Keratinocyte (primary cell): ENCODE data around the gene INTS6L. TPM values are rescaled to one million over a fixed set of nuclear protein-coding genes. Genes with fewer than 3 reads are reported as not detected.
"Not testable (repeated sequence)": the region's sequence is repeated elsewhere in the genome, so short reads cannot be mapped to it uniquely, and the experiment has no call there.

Source experiments
- DNase-seq: peaks from one replicate; pipeline ENCODE4 v3.0.0-alpha.2; 2011; ENCODE audit warnings: low read depth, missing footprints, low spot score
- FAIRE-seq: peaks from 2 replicates; lab custom pipeline; 2011; peaks lifted over from hg19 to GRCh38; lab: Jason Lieb, UNC
- H2AFZ ChIP-seq: 2 replicates; pipeline ENCODE4 v1.6.0; 2012; ENCODE audit warnings: low read length, control low read depth, inconsistent platforms; ENCODE audit not compliant: control insufficient read depth
- H3K27ac ChIP-seq: 2 replicates; pipeline ENCODE4 v1.5.1; 2011; ENCODE audit warnings: low read length; ENCODE audit not compliant: control insufficient read depth, insufficient read depth
- H3K27me3 ChIP-seq: 3 replicates; pipeline ENCODE4 v1.6.0; 2011; ENCODE audit warnings: low read length; ENCODE audit not compliant: control insufficient read depth, insufficient read depth; ENCODE audit errors: extremely low read depth
- H3K36me3 ChIP-seq, 2 experiments: 2 replicates in 1 of 2; 3 replicates in 1 of 2; pipeline ENCODE4 v1.5.1; 2011; ENCODE audit warnings: low read length in 2 of 2, mild to moderate bottlenecking in 1 of 2; ENCODE audit not compliant: control insufficient read depth in 2 of 2, insufficient read depth in 2 of 2; ENCODE audit errors: extremely low read depth in 1 of 2
- H3K4me1 ChIP-seq: 3 replicates; pipeline ENCODE4 v1.5.1; 2011; ENCODE audit warnings: low read length; ENCODE audit not compliant: control insufficient read depth, insufficient read depth; ENCODE audit errors: extremely low read depth
- H3K4me2 ChIP-seq: 3 replicates; pipeline ENCODE4 v1.6.0; 2011; ENCODE audit warnings: low read depth, low read length; ENCODE audit not compliant: control insufficient read depth, insufficient read depth; ENCODE audit errors: extremely low read depth
- H3K4me3 ChIP-seq, 3 experiments: fragments of 200-600 bp in 1 of 3; sonication (generic) in 1 of 3; 2 replicates in 2 of 3; 3 replicates in 1 of 3; pipeline ENCODE4 v1.5.1; 2011 to 2016; ENCODE audit warnings: low read length in 3 of 3, mild to moderate bottlenecking in 3 of 3, control low read depth in 2 of 3, inconsistent platforms in 1 of 3, low read depth in 1 of 3, mixed read lengths in 1 of 3, mixed run types in 1 of 3, moderate library complexity in 1 of 3; ENCODE audit not compliant: control insufficient read depth in 2 of 3, insufficient read depth in 2 of 3; ENCODE audit errors: extremely low read depth in 1 of 3
- H3K79me2 ChIP-seq: 2 replicates; pipeline ENCODE4 v1.6.0; 2012; ENCODE audit warnings: low read length; ENCODE audit not compliant: control insufficient read depth, insufficient read depth
- H3K9ac ChIP-seq: 3 replicates; pipeline ENCODE4 v1.6.0; 2011; ENCODE audit warnings: low read length; ENCODE audit not compliant: control insufficient read depth, insufficient read depth; ENCODE audit errors: extremely low read depth
- H3K9me1 ChIP-seq: 3 replicates; pipeline ENCODE4 v1.6.0; 2011; ENCODE audit warnings: low read length; ENCODE audit not compliant: control insufficient read depth, insufficient read depth; ENCODE audit errors: extremely low read depth
- H3K9me3 ChIP-seq: 2 replicates; pipeline ENCODE4 v1.5.1; 2012; ENCODE audit warnings: low read depth, low read length; ENCODE audit not compliant: control insufficient read depth
- H4K20me1 ChIP-seq: 3 replicates; pipeline ENCODE4 v1.6.0; 2011; ENCODE audit warnings: low read length; ENCODE audit not compliant: control insufficient read depth, insufficient read depth; ENCODE audit errors: extremely low read depth
- EZH2 ChIP-seq: IDR thresholded peaks from one replicate; pipeline ENCODE4 v1.6.1; 2012; ENCODE audit warnings: inconsistent platforms, mild to moderate bottlenecking, low read length, moderate library complexity
- dilution Hi-C: fragments of 300-500 bp; cut with MboI; formaldehyde crosslinking; loops from one replicate; pipeline ENCODE4 v1.7.0; 2020; ENCODE audit warnings: low sequenced_read_pairs; ENCODE audit not compliant: extremely low pct_ligation_motif_present
- polyA plus RNA-seq, 5 experiments: library from polyadenylated mRNA; depleted of rRNA in 3 of 5; stranded (reverse) in 3 of 5; stranded (forward) in 1 of 5; unstranded in 1 of 5; fragments of >200 nt; gene quantifications; 1 replicate in 1 of 5; 2 replicates in 3 of 5; 3 replicates in 1 of 5; pipeline versions ENCODE4 v1.2.1 to v1.2.3, GENCODE V29; 2011 to 2012; ENCODE audit warnings: missing spikeins in 2 of 5, low read depth in 1 of 5, low replicate concordance in 1 of 5
- TF ChIP-seq, protein P1 (sequence below), 3 experiments: IDR thresholded peaks in 1 of 3; conservative IDR thresholded peaks in 1 of 3; optimal IDR thresholded peaks in 1 of 3; 2 replicates in 2 of 3; 3 replicates in 1 of 3; pipeline versions ENCODE3 to v1.5.1; 2011; ENCODE audit warnings: low read length in 3 of 3, mild to moderate bottlenecking in 3 of 3, moderate library complexity in 2 of 3, control low read depth in 1 of 3, inconsistent platforms in 1 of 3; ENCODE audit not compliant: insufficient read depth in 2 of 3; ENCODE audit errors: extremely low read depth in 1 of 3

The INTS6L gene
- polyA plus RNA-seq, 1 donor (not counting 4 experiments of a cell fraction or from before 2014, with no cell fraction given): 14.5 TPM

DNA sequence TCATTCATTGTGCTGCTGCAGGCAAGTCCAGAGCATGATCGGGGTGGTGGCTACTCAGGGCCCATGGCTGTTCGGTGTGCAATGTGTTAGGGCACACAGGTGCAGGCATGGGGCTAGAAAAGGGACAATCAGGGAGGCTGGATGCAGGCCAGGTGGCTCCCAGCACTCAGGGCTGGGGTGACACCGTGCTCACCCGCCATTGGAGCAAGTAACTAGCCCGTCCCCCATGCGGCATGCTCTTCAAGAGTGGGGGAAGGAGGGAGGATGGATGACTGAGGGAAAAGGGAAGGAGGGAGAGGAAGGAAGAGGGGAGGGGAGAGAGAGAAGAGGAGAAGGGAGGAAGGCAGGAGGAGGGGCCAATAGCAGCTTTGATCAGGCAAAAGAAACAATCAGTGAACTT lies 64.7 kb downstream of the INTS6L start:
- Histone ChIP-seq H3K4me3 (no peak overlapping the region), H3K9me1 (no peaks in the 10 kb centered on the region), H2AFZ (no peak overlapping the region), H4K20me1 (no peaks in the 10 kb centered on the region), H3K4me2 (no peak overlapping the region), H3K4me1 (no peaks in the 10 kb centered on the region), H3K9ac (no peak overlapping the region), H3K36me3 (no peaks in the 10 kb centered on the region), H3K79me2 (no peaks in the 10 kb centered on the region), H3K27me3 (no peaks in the 10 kb centered on the region), H3K9me3 (no peaks in the 10 kb centered on the region), H3K27ac (no peak overlapping the region)
- DNase-seq (no peak), FAIRE-seq (no peak)
- TF ChIP-seq EZH2: no peak
- dilution Hi-C loops: no loop called here

DNA sequence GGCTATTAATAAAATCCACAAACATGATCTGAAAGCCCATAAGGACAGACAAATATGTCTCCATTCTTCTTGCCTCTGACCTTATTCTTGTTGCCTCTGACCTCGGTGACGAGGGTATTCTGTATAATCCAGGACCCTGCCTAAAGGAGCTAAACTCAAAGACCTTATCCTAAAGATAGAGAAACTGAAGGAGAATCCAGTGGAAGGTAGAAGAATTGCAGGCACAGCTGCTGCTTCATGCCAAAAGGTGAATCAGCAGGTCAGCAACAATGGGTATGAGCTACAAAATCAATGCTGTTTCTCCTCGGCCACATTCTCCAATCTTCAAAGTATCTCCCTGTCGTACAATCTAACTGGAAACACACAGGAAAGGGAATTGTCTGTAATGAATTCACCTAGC lies 71.4 kb downstream of the INTS6L start:
- Histone ChIP-seq H3K36me3 (no peaks in the 10 kb centered on the region), H3K9me1 (no peaks in the 10 kb centered on the region), H3K9me3 (no peaks in the 10 kb centered on the region), H2AFZ (no peak overlapping the region), H3K27ac (no peak overlapping the region), H4K20me1 (no peaks in the 10 kb centered on the region), H3K4me1 (no peaks in the 10 kb centered on the region), H3K27me3 (no peaks in the 10 kb centered on the region), H3K4me2 (no peak overlapping the region), H3K4me3 (no peak overlapping the region), H3K79me2 (no peaks in the 10 kb centered on the region), H3K9ac (no peak overlapping the region)
- DNase-seq: no peak
- TF ChIP-seq, protein P1, sequence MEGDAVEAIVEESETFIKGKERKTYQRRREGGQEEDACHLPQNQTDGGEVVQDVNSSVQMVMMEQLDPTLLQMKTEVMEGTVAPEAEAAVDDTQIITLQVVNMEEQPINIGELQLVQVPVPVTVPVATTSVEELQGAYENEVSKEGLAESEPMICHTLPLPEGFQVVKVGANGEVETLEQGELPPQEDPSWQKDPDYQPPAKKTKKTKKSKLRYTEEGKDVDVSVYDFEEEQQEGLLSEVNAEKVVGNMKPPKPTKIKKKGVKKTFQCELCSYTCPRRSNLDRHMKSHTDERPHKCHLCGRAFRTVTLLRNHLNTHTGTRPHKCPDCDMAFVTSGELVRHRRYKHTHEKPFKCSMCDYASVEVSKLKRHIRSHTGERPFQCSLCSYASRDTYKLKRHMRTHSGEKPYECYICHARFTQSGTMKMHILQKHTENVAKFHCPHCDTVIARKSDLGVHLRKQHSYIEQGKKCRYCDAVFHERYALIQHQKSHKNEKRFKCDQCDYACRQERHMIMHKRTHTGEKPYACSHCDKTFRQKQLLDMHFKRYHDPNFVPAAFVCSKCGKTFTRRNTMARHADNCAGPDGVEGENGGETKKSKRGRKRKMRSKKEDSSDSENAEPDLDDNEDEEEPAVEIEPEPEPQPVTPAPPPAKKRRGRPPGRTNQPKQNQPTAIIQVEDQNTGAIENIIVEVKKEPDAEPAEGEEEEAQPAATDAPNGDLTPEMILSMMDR (optimal IDR thresholded peaks at IDR 0.05 in 1 of 3, IDR thresholded peaks at IDR 0.05 in 1 of 3, conservative IDR thresholded peaks at IDR 0.05 in 1 of 3; ENCODE audit: extremely low read depth in 1 of 3, insufficient read depth in 2 of 3, low read length in 3 of 3): peak in 1 of 3 experiments; percentile 31
- no peak for TF ChIP-seq EZH2
- dilution Hi-C loops: no loop called here
- no peak for FAIRE-seq

DNA sequence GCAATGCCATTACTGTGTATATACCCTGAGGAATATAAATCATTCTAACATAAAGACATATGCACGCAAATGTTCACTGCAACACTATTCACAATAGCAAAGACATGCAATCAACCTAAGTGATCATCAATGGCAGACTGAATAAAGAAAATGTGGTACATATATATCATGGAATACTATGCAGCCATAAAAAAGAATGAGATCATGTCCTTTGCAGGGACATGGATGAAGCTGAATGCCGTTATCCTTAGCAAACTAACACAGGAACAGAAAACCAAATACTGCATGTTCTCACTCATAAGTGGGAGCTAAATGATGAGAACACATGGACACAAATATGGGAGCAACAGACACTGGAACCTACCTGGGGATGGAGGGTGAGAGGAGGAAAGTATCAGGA lies 73.6 kb downstream of the INTS6L start:
- H3K4me1 ChIP-seq, H3K79me2 ChIP-seq, DNase-seq, FAIRE-seq, H3K9ac ChIP-seq, H4K20me1 ChIP-seq, H3K27me3 ChIP-seq, H3K27ac ChIP-seq, H3K4me2 ChIP-seq, H3K36me3 ChIP-seq, H3K4me3 ChIP-seq, H3K9me1 ChIP-seq, dilution Hi-C loops, H3K9me3 ChIP-seq, H2AFZ ChIP-seq: not testable (repeated sequence)

DNA sequence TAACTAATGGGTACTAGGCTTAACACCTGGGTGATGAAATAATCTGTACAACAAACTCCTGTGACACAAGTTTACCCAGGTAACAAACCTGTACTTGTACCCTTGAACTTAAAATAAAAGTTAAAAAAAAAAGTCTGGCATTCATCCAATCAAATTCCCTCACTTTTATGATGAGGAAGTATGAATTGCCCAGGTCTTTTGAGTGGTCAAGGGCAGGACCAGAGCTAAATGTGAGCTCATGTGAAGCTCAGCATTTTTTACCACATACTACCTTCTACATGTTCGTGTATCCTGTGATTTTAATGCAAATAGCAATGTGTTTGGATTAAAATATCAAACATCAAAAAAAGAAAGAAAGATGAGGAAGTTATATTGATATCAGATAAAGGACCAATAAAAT lies 74.0 kb downstream of the INTS6L start:
- H3K79me2 ChIP-seq, H3K9me3 ChIP-seq, H2AFZ ChIP-seq, H3K4me3 ChIP-seq, FAIRE-seq, H3K9me1 ChIP-seq, H3K9ac ChIP-seq, dilution Hi-C loops, H3K36me3 ChIP-seq, H3K27me3 ChIP-seq, H3K27ac ChIP-seq, H3K4me2 ChIP-seq, H4K20me1 ChIP-seq, DNase-seq, H3K4me1 ChIP-seq: not testable (repeated sequence)
